Osteocyte (in vitro differentiated cells): ENCODE data around the gene DDC. TPM values are rescaled to one million over a fixed set of nuclear protein-coding genes. Genes with fewer than 3 reads are reported as not detected.
"Not testable (repeated sequence)": the region's sequence is repeated elsewhere in the genome, so short reads cannot be mapped to it uniquely, and the experiment has no call there.

Source experiments
- DNase-seq: peaks from one replicate; pipeline ENCODE4 v3.0.0; 2021; ENCODE audit warnings: mixed read lengths; ENCODE audit not compliant: unreplicated experiment; ENCODE audit errors: extremely low spot score
- H3K27ac Mint-ChIP-seq: one replicate; pipeline ENCODE4 v1.8.0; 2021; ENCODE audit warnings: mild to moderate bottlenecking, mixed read lengths; ENCODE audit not compliant: unreplicated experiment
- H3K27me3 Mint-ChIP-seq: one replicate; pipeline ENCODE4 v1.8.0; 2021; ENCODE audit warnings: mixed read lengths; ENCODE audit not compliant: unreplicated experiment
- H3K36me3 Mint-ChIP-seq: one replicate; pipeline ENCODE4 v1.8.0; 2021; ENCODE audit warnings: mixed read lengths; ENCODE audit not compliant: unreplicated experiment
- H3K4me1 Mint-ChIP-seq: one replicate; pipeline ENCODE4 v1.8.0; 2021; ENCODE audit warnings: mixed read lengths; ENCODE audit not compliant: unreplicated experiment
- H3K4me3 Mint-ChIP-seq: one replicate; pipeline ENCODE4 v1.8.0; 2021; ENCODE audit warnings: mild to moderate bottlenecking, moderate library complexity, mixed read lengths; ENCODE audit not compliant: unreplicated experiment
- H3K9me3 Mint-ChIP-seq: one replicate; pipeline ENCODE4 v1.8.0; 2021; ENCODE audit warnings: mixed read lengths; ENCODE audit not compliant: unreplicated experiment
- CTCF ChIP-seq: fragments of 200-600 bp; sonication (generic); IDR thresholded peaks from 2 replicates; pipeline ENCODE4 v1.5.0; 2021; ENCODE audit warnings: antibody characterized with exemption, mild to moderate bottlenecking, moderate library complexity
- total RNA-seq: library from RNA; stranded (reverse); gene quantifications from 2 replicates; pipeline ENCODE4 v1.2.1, GENCODE V29; 2021

The DDC gene
- total RNA-seq, 1 donor from 2014 or later: not detected

- no peaks in the 10 kb centered on the region for H3K4me1 Mint-ChIP-seq
- no peaks in the 10 kb centered on the region for H3K9me3 Mint-ChIP-seq
- H3K27me3 Mint-ChIP-seq: peaks cover 47% of the 10 kb centered on the region
- peak; percentile 75 for DNase-seq
- H3K27ac Mint-ChIP-seq: no peak overlapping the region
- H3K36me3 Mint-ChIP-seq: no peaks in the 10 kb centered on the region
- no peak overlapping the region for H3K4me3 Mint-ChIP-seq
- no peak for TF ChIP-seq CTCF
Measured at GRCh38 chr7:50554431-50555322, 10.5 kb downstream of the DDC start.

DNA sequence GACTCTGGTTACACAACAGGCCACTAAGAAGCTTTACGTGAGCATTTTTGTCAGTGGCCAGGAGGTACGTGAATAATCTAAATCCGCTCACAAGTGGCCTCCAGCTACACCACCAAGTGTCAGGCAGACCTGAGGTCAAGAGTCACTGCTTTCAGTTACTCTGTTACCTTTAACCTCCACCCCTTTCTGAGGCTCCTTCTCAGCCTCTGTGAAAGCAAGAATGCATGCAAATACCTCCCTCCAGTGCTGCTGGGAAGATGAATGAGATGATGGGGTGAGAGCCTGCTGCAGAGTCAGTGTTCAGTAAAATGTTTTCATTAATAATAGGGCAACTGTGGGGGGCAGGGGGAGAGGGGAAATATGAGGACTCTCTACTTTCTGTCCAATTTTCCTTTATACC, 11.2 kb downstream of the DDC start:
- H3K27me3 Mint-ChIP-seq: peaks cover 44% of the 10 kb centered on the region
- no peak for TF ChIP-seq CTCF
- peak; percentile 44 for DNase-seq
- H3K27ac Mint-ChIP-seq: no peak overlapping the region
- no peaks in the 10 kb centered on the region for H3K9me3 Mint-ChIP-seq
- no peaks in the 10 kb centered on the region for H3K36me3 Mint-ChIP-seq
- H3K4me1 Mint-ChIP-seq: no peaks in the 10 kb centered on the region
- no peak overlapping the region for H3K4me3 Mint-ChIP-seq

DNA sequence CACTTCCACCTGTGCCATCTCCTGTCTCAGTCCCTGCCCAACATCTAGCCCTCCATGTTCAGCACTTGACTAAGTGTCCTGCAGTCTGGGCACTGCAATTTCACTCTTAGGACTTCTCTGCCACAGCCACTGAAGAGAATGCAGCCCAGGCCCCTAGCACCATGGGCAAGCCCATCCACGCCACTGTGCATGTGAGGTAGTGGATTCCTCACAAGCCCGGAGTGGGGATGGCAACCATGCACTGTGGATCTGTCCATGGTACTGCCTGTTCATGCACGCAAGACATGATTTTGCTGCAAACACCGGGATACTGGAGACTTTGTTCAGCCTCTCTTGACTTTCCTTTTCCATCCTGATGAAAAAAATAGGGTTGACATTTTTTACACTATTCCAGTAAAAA, 12.3 kb downstream of the DDC start:
- H3K9me3 Mint-ChIP-seq: no peaks in the 10 kb centered on the region
- peak; percentile 81 for DNase-seq
- no peak overlapping the region for H3K4me3 Mint-ChIP-seq
- H3K4me1 Mint-ChIP-seq: no peaks in the 10 kb centered on the region
- H3K27ac Mint-ChIP-seq: no peak overlapping the region
- H3K27me3 Mint-ChIP-seq: peaks cover 40% of the 10 kb centered on the region
- no peaks in the 10 kb centered on the region for H3K36me3 Mint-ChIP-seq
- no peak for TF ChIP-seq CTCF

GRCh38 chr7:50552139-50552538, 13.1 kb downstream of the DDC start:
- Mint-ChIP-seq H3K4me3 (no peak overlapping the region), H3K9me3 (no peaks in the 10 kb centered on the region), H3K4me1 (no peaks in the 10 kb centered on the region), H3K27ac (no peak overlapping the region), H3K36me3 (no peaks in the 10 kb centered on the region), H3K27me3 (peaks cover 35% of the 10 kb centered on the region)
- DNase-seq: no peak
- TF ChIP-seq CTCF: no peak

- not testable (repeated sequence) for H3K4me1 Mint-ChIP-seq, H3K27ac Mint-ChIP-seq, H3K9me3 Mint-ChIP-seq, H3K36me3 Mint-ChIP-seq, H3K4me3 Mint-ChIP-seq, DNase-seq
- H3K27me3 Mint-ChIP-seq: peaks cover 26% of the 10 kb centered on the region
Measured at GRCh38 chr7:50545613-50546012, 19.6 kb downstream of the DDC start.
